GM18508 (cell line): ENCODE data around the gene GPR61.

Source experiments
- ATAC-seq: cut with Tn5 transposase; IDR thresholded peaks from one replicate; pipeline ENCODE4 v1.9.1; 2021; ENCODE audit warnings: moderate number of reproducible peaks; ENCODE audit not compliant: insufficient read depth, unreplicated experiment

Gene GPR61, protein sequence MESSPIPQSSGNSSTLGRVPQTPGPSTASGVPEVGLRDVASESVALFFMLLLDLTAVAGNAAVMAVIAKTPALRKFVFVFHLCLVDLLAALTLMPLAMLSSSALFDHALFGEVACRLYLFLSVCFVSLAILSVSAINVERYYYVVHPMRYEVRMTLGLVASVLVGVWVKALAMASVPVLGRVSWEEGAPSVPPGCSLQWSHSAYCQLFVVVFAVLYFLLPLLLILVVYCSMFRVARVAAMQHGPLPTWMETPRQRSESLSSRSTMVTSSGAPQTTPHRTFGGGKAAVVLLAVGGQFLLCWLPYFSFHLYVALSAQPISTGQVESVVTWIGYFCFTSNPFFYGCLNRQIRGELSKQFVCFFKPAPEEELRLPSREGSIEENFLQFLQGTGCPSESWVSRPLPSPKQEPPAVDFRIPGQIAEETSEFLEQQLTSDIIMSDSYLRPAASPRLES

DNA sequence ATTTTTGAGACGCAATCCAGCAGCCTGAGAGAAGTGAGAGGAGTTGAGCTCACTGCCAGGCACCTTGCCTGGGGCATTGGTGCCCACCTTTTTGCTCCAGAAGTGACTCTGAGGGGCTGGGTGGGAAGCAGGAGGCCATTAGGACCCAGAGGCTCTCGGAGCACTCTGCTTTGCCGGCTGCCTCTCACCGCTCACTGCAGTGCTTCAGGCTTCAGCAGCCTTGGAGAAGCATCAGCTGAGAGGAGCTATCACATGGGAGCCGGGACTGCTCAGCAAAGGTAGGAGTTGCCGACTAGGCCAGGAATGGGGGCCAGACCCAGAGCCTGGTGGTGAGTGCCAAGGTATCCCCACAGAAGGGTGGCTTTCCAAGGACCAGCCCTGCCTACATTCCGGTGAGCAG lies at the start of gene GPR61:
GPR61 (plus strand) TSS at position 197 of the 400 bp plus-strand sequence. CDS start 3,151 bp downstream, outside the sequence.
- ATAC-seq, result no peak

- no peak for ATAC-seq
These were observed 49.4 kb upstream of the GPR61 start for GRCh38 chr1:109490029-109490933.

DNA sequence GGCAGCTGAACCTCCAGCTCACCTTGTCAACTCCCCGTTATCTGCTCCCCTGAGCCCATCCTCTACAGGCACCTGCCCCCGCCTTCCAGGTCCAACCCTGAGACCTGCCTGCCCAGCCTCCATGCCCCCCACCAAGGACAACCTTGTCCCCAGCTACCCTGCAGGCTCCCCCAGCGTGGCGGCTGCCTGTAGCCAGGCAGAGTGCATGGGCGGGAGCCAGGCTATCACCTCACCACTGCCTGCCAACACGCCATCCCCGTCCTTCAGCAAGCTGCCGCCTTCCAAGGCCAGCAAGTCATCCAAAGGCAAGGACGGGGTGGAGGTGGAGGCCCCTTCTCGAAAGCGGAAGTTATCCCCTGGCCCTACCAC lies 48.8 kb upstream of the GPR61 start:
- no peak for ATAC-seq

DNA sequence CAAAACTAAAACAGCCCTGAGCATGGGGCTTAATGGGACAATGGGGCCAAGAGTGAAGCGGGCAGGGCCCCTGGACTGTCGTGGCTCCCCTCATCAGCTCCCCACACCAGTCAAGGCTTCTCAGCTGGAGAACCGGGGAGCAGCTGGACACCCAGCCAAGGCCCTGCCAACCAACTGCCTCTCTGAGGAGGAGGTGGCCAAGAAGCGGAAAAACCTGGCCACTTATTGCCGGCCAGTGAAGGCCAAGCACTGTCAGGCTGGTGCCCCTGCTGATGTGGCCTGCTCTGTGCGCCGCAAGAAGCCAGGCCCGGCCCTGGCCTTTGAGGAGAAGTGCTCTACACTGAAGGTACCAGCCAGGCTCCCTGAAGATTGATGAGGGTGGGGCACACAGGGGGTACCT lies 48.3 kb upstream of the GPR61 start:
- no peak for ATAC-seq

DNA sequence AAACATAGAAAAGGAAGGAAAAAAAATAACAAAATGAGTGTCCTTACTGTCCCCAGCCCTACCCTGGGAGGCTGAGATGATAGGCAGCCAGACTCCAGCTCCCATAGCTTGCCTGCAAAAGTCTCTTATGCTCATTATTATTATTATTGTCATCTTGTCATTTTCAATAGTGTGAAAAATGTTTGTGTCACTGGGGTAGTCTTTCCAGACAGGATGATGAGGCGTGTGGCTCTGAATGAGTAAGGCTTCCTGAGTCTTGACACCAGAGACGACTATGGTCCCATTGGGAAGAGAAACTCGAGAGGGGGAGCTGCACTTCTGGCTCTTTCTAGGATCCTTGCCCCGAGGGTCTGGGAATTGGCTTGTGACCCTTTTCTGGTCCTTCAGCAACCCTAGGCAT lies 46.9 kb upstream of the GPR61 start:
- no peak for ATAC-seq

GRCh38 chr1:109493227-109493626 lies 46.4 kb upstream of the GPR61 start:
- no peak for ATAC-seq

DNA sequence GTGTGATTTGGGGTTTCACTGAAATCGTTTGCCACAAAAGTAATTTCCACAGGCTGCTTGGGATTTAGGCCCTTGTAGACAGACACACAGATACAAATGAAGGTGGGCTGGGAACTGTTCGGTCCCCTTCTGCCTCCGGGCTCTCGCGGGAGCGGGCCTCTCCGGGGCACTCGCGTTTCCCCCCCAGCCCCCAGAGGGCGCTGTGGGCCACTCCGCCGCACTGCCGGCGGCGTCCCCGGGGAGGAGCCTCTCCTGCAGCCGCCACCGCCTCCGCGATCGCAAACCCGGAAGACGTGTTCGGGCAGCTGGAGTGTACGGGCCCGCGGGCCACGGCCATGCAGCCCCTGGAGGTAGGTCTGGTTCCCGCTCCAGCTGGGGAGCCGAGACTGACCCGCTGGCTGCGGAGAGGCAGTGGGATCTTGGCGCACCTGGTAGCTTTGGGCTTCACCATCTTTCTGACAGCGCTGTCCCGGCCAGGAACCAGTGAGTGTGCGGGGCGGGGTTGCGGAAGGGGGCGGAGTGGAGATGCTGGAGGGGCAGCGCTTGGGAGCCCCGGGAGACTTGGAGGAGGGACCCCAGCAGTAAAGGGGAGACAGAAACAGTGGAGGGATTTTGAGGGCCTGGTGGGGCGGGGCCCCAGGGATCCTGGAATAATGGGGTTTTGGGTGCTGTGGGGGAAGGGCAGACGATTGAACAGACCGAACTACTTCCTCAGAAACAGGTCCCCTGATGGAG lies 45.7 kb upstream of the GPR61 start, which contains the start of gene CYB561D1:
CYB561D1 (plus strand) TSS at position 290 of the 735 bp plus-strand sequence; CDS start at position 336, 46 bp downstream.
- ATAC-seq, result peak; percentile 48

- no peak for ATAC-seq
These were observed 43.9 kb upstream of the GPR61 start for GRCh38 chr1:109495738-109496137.

DNA sequence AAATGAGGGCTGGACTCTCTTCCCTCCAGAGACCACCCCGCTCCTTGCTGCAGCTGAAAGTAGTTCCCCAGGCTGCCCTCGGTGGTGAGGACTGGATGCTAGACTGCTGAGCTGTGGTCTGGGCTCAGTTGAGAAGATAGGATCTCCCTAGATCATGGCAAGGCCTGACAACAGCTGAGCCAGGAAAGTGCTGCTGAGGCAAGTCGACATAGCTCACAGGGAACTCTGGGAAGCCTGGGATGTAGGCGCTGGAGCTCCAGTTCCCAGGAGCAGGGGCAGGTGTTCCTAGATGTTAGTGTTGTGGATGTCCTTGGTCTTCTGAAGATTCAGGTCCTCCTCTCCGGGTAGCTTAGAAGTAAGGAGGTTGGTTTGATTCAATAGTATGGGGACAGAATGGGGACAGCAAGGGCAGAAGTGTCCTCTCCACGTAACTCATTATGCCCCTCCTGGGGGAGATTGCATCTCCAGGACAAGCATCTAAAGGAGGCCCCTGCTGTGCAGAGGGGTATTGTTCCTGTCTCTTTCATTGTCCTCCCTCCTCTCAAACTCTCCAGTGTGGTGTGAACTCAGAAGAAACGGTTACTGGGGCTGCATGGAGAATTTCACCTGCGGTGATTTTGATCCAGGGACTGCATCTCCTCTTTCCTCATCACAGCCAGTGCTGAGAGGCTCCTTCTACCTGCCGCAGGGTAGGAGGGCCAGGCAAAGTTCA lies 42.1 kb upstream of the GPR61 start:
- ATAC-seq, result no peak

GRCh38 chr1:109498161-109498801 lies 41.4 kb upstream of the GPR61 start:
- no peak for ATAC-seq

- ATAC-seq, result no peak
These were observed 40.6 kb upstream of the GPR61 start for GRCh38 chr1:109499081-109499480.

DNA sequence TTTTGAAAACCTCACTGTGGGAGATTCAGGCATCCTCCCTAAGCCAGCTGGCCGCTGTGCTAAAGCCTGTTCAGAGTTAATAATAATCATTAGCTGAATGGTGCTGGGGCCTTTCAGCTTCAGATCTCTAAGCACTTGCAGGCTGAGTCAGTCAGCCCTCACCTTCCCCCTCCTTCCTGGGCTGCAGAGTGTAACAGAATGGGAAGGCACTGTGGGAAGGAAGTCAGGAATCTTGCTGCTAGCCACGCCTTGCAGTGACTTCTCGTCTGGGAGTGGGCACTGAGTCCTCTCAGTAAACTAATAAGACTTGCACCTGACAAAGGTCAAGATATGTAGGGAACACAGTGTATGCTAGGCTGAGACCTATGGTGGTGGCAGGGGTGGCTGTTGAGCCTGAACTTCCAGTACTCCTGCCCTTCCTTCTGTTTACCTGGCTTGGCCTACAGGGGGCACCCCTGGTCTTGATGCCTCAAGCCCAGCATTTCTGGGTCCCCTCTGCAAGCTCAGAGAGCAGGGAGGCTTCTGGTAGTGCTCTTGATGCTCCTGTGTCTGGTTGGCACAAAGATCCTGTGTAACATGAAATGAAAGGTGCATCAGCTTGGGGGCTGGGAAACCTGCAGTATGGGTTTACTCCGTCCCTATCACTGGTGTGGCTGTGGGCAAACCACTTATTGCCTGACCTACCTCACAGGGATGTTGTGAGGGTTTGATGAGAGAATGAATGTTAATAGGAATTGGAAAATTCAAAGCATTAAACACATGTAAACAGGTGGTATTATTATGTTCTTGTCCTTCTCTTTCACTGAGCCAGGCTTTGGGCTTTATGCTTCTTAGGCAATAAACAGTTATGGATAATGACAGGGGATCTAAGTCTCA lies 39.8 kb upstream of the GPR61 start:
- no peak for ATAC-seq

GRCh38 chr1:109500941-109501381 lies 38.7 kb upstream of the GPR61 start:
- no peak for ATAC-seq

GRCh38 chr1:109501644-109502363 lies 37.9 kb upstream of the GPR61 start:
- ATAC-seq, result no peak

- ATAC-seq, result no peak
These were observed 37.3 kb upstream of the GPR61 start for GRCh38 chr1:109502364-109502851.

- no peak for ATAC-seq
These were observed 35.7 kb upstream of the GPR61 start for GRCh38 chr1:109503935-109504334.

DNA sequence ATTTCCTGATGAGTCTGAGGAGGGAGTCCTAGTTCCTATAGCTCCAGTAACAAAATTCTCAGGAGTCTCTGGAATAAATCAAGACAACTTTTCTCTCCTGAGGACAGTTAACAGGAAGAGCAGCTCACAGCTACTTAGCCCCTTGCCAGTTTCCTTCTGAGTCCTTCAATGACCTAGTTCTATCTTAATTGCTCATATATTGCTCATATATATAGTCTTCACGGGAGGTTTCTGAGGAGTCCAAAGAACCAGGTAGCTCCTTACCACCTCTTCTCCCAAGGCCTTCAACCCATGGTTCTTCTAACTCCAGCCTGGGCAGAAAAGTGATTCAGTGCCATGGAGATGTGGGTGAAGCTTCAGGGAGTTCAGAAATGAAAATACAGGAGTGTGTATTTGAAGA lies 34.7 kb upstream of the GPR61 start:
- ATAC-seq, result no peak
